Activated CD4-positive, alpha-beta T cell treated with anti-CD3 and anti-CD28 coated beads for 4 hours (primary cell): ENCODE data around the gene CACNB3.

Experiments
- DNase-seq, 2 donors: peaks; one replicate each; pipeline ENCODE4 v3.0.0-alpha.2; 2020

CACNB3 gene

DNA sequence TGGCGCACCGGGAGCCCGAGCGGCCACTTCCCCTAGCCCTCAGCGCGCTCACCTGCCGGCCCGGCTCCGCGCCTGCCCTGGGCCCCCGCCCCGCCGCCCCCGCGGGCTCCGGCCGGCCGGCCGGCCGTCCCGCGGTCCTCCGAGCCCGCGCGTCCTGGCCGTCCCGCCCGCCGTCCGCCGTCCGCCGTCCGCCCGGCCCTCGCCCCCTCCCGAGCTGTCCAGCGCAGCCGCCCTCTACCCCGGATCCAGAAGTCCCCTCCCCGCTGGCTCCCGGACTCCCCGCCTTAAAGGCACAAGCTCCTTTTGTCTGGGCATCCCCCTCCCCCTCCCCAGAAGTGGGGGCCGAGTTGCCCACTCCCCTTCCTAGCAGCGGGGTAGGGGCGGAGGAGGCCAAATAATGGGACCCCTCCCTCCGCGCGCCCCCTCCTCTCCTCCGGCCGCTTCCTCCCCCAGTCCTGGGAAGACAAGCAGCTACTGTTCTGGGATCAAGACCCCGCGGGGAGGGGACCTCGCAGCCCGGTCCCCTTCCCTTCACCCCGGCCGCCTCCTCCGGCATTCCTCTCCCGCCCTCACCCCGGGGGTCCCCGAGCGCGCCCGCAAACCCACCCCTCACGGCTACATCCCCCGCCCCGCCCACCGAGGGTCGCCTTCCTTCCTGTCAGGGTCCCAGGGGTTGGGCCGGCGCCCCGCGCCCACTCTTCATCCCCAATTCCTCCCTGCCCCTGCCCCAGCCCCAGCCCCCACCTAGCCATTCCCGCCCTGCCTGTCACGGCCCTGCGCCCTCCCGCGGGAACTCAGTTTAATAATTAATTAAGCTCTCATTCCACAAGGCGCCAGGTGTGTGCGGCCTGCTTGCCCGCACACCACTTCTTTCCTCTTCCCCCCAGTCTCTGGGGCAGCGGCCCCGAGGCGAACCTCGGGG is 29.2 kb upstream of the CACNB3 start, which contains the start of gene ADCY6:
Gene ADCY6, minus strand, starts transcription at position 236 of the 922 bp plus-strand sequence. CDS start 5,655 bp downstream, outside the sequence.
- DNase-seq: no peak

DNA sequence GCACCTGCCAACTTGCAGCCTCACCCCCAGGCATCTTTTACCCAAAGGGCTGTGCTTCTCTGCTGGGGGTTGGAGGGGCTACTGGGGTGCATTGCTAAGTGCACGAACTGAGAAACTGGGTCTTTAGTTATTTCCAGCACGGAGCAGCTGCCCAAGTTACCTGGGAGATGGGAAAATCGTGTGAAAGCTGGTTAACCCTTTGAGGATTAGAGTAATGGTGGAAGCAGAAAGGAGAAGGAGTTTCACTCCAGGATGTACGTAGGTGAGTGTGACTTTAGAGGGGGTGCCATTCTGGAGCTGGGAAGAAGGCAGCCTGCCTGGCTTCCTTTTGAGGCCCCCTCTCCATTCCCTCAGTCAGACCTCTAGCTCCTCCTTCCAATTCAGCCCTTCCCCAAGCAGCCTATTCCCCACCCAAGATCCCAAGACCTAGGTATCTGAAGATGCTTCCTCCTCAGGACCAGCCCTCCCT is 28.4 kb upstream of the CACNB3 start:
- DNase-seq: no peak

- DNase-seq: no peak
Observed at GRCh38 chr12:48793696-48794095, 24.6 kb upstream of the CACNB3 start.

DNA sequence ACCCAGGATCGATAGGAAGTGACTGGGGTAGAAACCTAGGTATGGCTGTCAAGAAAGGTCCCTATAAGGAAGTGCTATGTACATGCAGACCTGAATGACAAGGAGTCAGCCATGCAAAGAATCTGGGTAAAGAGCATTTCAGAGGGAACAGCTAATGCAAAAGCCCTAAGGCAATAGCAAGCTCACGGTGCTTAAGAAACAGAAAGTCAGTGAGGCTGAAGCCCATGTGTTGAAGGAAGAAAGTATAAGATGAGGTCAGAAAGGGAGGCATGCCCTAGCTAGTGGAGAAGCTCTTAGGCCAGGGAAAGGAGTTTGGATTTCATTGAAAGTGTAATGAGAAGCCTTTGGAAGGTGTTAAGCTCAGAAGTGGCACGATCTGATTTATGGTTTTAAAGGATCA is 23.4 kb upstream of the CACNB3 start:
- no peak for DNase-seq

DNA sequence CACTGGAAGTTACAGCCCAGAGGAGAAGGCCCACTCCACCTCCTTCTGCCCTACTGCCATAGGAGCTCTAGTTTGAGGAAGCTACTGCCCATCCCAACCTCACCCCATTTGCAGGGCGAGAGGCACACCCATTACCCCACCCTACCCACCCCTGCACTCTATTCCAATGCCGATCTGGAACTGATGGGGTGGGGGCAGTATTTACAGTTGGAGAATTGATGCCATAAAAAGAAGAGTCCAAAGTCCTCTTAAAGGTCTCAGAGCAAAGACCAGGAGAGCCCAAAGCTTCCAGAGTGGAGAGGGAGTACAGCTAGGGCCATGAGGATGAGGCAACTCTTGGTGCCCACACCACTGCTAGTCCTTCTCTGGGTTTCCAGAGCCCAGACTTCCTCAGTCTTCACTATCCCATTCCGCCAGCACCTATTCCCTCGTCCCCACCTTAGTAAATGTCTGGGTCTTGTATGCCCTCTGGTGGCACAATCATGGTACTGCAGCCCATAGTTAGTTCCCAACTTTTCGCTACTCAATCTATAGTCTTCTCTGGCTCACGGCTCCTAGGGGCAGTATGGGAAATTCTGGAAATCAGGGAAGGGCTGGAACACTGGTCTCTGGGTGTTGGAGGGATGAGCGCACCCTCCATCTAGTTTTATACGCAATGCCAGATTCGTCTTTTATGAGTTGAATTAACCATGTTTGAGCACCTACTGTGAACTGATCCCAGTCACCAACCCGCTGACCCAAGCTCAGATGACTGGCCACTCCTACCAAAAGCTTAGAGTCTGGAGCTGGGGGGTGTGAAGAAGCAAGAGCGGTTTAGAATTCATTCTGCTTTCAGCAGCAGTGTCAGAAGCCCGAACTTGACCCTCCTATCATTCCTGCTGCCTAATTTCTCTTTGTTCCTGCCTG is 22.5 kb upstream of the CACNB3 start:
- peak; percentile 43 to 56 for DNase-seq

DNA sequence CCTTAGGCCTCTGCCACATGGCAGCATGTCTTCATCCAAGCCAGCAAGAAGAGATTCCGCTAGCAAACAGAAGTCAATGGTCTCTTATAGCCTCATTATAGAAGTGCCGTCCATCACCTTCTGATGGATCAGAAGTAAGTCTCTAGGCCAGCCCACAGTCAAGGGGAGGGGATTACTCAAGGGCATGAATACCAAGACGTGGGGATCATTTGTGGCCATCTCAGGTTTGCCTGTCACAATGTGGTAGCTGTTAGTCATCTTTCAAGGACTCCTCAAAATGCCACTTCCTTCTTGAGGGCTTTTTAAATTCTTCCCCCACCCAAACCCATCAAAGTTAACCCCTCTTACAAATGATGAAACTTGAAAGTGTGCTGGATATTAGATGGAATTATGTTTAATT is 21.3 kb upstream of the CACNB3 start:
- DNase-seq: no peak

DNA sequence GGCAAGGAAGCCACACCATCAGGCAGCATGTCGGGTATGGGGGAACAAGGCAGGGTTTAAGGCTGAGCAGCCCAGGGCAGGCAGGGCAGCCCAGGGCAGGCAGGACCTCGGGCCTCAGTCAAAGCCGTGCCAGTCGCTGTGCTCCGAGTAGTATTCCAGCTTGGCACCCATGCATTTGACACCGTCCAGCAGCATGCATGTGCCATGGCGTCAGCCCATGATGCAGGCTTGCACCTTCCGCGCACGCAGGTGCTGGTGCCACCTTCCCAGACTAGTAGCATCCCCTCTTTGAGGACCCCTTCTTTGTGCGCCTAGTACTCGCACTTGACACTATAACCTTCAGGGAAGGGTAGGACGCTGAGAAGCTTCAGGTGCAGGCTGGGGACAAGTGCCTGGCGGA is 17.8 kb upstream of the CACNB3 start:
- DNase-seq: no peak

- no peak for DNase-seq
Observed at GRCh38 chr12:48800971-48801370, 17.3 kb upstream of the CACNB3 start.

DNA sequence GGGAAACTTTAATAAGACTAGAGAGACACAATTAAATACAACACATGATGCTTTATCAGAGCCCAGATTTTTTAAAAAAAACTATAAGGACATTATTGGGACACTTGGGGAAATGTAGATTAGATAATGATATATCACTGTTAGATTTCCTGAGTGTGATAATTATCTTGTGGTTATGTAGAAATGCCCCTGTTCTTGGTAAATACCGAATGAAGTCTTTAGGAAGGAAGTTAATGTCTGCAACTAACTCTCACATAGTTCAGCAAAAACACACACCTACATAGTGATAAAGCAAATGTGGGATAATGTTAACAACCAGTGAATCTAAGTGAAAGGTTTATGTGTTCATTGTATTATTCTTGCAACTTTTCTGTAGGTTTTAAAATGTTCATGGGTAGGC is 14.6 kb upstream of the CACNB3 start:
- DNase-seq: no peak

GRCh38 chr12:48807981-48808380 is 10.3 kb upstream of the CACNB3 start:
- no peak for DNase-seq

DNA sequence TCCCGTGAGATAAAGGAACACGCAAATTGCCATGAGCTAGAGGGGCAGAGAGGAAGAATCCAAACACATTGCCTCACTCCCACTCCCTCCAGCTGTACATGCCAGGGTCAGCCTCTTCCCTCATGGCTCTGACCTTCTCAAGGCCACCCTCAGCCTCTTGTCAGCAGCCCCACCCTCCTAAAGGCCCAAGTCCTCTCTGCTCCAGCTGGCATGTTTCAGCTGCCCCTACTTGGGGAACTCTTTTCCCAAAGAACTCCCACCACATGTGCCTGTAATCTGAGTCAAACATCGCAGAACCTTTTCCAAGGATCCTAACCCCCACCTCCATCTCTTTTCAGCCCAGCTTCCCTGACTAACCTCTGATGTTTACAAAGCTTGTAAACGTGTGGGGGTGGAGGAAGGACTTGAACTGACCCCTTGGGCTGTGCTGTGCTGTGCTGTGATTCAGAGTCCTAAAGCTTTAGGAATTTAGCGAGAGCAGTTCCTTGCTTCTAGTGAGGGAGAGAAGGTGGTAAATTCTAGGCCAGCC is 7.3 kb upstream of the CACNB3 start:
- DNase-seq: no peak

GRCh38 chr12:48811437-48812090 is 6.7 kb upstream of the CACNB3 start:
- DNase-seq: no peak

DNA sequence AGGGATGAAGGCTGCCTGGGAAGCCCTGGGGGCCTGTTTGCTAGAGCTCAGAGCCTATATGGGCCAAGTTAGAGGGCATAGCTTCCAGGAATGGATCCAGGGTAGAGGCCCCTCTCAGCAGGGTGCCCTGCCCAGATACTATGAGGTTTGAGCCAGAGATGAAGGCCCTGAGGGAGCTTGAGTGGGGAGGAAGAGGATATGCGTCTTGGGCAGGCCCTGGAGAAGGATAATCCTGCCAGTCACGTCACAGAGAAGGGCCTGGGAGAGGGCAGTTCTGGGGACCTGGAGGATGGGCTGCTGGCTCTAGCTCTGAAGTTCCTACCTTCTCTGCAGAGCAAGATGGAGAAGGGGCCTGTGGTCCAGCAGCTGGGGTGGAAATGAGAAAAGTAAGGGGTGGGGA is 5.9 kb upstream of the CACNB3 start:
- no peak for DNase-seq

DNA sequence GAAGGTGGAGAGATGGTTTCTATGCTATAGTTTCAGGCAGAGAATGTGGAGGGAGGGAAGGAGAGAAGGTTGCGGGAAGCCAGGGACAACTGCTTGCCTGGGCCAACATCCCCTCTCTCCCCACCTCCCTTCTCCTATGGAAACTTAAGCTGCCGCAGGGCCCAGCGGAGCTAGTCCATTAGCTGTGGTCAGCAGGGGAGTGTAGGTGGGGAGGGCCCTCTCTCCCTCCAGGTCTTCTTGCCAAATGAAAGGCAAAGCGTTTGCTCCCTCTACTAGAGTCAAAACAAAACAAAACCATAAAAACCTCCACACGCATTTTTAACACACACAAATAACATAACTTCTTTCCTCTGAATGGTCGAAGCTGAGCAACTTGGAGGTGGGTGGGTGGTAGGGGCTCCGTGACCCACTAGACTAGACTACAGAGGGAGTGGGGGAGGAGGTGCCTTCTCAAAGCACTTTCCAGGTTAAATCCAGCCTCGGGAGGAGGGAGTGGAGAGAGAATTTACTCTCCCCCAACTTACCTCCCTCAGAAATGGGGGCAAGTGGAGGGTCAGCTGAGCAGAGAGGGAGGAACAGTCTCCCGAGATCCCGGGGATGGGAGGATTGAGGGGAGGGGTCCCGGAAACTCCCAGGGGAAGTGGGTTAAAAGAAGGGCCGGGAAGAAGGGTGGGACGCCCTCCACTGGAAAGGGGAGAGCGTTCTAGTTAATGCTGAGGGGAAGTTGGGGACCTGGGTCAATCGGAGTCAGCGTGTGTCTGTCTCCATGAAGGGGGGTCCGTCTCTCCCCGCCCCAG is 4.6 kb upstream of the CACNB3 start:
- no peak for DNase-seq

- peak; percentile 64 to 69 for DNase-seq
Observed at GRCh38 chr12:48814262-48815125, 3.8 kb upstream of the CACNB3 start.

GRCh38 chr12:48815126-48816110 is 2.9 kb upstream of the CACNB3 start:
- DNase-seq: peak; percentile 10 to 12

GRCh38 chr12:48816143-48816854 is 2.0 kb upstream of the CACNB3 start:
- DNase-seq: no peak

DNA sequence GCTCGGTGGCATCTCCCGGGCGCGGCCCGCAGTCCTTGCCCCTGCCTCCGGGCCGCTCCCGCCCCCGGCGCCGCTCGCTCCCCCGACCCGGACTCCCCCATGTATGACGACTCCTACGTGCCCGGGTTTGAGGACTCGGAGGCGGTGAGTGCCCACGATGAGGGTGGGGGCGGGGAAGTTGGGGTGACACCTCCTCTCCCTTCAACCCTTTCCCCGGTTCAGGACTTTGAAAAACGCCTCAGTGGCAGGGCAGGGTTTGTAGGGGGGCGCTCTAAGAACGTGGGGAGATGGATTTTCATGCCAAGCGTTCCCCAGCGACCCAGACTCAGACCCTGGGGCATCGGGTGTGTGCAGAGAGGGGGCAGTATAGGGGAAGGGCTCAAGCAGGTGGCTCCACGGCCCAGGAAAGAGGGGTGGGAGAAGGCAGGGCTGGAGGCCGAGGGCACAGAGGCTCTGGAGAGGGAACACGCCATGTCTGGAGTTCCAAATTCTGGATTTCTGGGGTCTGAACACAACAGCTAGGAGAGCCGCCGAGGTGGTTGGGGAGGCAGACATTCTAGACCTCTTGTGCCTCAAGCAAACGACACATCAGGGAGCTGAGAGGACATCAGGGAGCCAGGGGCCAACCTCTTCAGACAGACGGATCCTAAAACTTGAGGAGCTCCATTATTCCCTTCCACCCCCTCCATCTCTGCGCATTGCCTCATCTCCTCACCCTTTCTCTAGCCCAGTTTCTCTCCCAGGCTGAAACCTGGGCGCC is 715 bp downstream of the CACNB3 start:
- peak; percentile 57 to 73 for DNase-seq
